ENCODE data around the gene SCN8A.

The SCN8A gene

GRCh38 chr12:51729331-51729730 is 138.3 kb downstream of the SCN8A start:
- DNase-seq (ENCODE audit: low spot score) = no peak
- TF ChIP-seq CTCF (IDR thresholded peaks at IDR 0.05; ENCODE audit: extremely low read depth, missing control alignments) = no peak

- no peak for TF ChIP-seq CTCF (IDR thresholded peaks at IDR 0.05; ENCODE audit: extremely low read depth, missing control alignments)
- no peak for DNase-seq (ENCODE audit: low spot score)
These were observed 139.7 kb downstream of the SCN8A start for GRCh38 chr12:51730745-51731144.

- TF ChIP-seq CTCF (IDR thresholded peaks at IDR 0.05; ENCODE audit: extremely low read depth, missing control alignments) = no peak
- DNase-seq (ENCODE audit: low spot score) = no peak
These were observed 149.5 kb downstream of the SCN8A start for GRCh38 chr12:51740536-51740935.

GRCh38 chr12:51744235-51744634 is 153.2 kb downstream of the SCN8A start:
- DNase-seq (ENCODE audit: low spot score) = no peak
- TF ChIP-seq CTCF (IDR thresholded peaks at IDR 0.05; ENCODE audit: extremely low read depth, missing control alignments) = no peak

GRCh38 chr12:51744957-51745356 is 153.9 kb downstream of the SCN8A start:
- no peak for DNase-seq (ENCODE audit: low spot score)
- no peak for TF ChIP-seq CTCF (IDR thresholded peaks at IDR 0.05; ENCODE audit: extremely low read depth, missing control alignments)

- no peak for TF ChIP-seq CTCF (IDR thresholded peaks at IDR 0.05; ENCODE audit: extremely low read depth, missing control alignments)
- DNase-seq (ENCODE audit: low spot score) = no peak
These were observed 155.4 kb downstream of the SCN8A start for GRCh38 chr12:51746416-51746815.

GRCh38 chr12:51748235-51748634 is 157.2 kb downstream of the SCN8A start:
- no peak for TF ChIP-seq CTCF (IDR thresholded peaks at IDR 0.05; ENCODE audit: extremely low read depth, missing control alignments)
- DNase-seq (ENCODE audit: low spot score) = no peak
